Psoas muscle (tissue), 8 donors: ENCODE results near the gene PHF10. TPM values are rescaled to one million over a fixed set of nuclear protein-coding genes. Genes with fewer than 3 reads are reported as not detected.

ENCODE experiments used
- ATAC-seq, 4 donors: fragments of 200-7000 bp; cut with Tn5 transposase; one replicate each; pipeline ENCODE4 v1.9.1; 2020; ENCODE audit warnings: moderate library complexity in 3 of 4, mild to moderate bottlenecking in 2 of 4
- DNase-seq, 2 donors: peaks; one replicate each; pipeline ENCODE4 v3.0.0-alpha.2; 2020
- H3K27ac ChIP-seq: fragments of 200-600 bp; one replicate; pipeline ENCODE4 v1.8.0; 2022
- H3K27me3 ChIP-seq, 3 donors: fragments of 200-600 bp in 1 of 3; one replicate each; pipeline versions ENCODE4 v1.6.1 to v1.8.0; 2013 to 2022; ENCODE audit warnings: low read length in 2 of 3, mild to moderate bottlenecking in 2 of 3, moderate library complexity in 1 of 3; ENCODE audit not compliant: insufficient read depth in 3 of 3
- H3K36me3 ChIP-seq, 2 donors: fragments of 200-600 bp in 1 of 2; one replicate each; pipeline versions ENCODE4 v1.6.1 to v1.8.0; 2013 to 2022; ENCODE audit warnings: low read depth in 1 of 2, mild to moderate bottlenecking in 1 of 2, moderate library complexity in 1 of 2; ENCODE audit not compliant: insufficient read depth in 1 of 2
- H3K4me1 ChIP-seq: fragments of 200-600 bp; one replicate; pipeline ENCODE4 v1.8.0; 2022
- H3K4me3 ChIP-seq: fragments of 200-600 bp; one replicate; pipeline ENCODE4 v1.8.0; 2022; ENCODE audit warnings: mild to moderate bottlenecking
- H3K9me3 ChIP-seq: fragments of 200-600 bp; one replicate; pipeline ENCODE4 v1.8.0; 2022
- CTCF ChIP-seq: fragments of 200-600 bp; IDR thresholded peaks from one replicate; pipeline ENCODE4 v1.8.0; 2022; ENCODE audit warnings: antibody characterized with exemption
- WGBS, 3 donors: extraction: QIAGEN DNeasy Blood & Tissue Kit; methylation state at CpG; one replicate each; pipeline versions ENCODE4 v1.1.6 to v1.1.7; 2013; 5-methylcytosine and 5-hydroxymethylcytosine counted together
- intact Hi-C, 2 donors: fragments of 100-400 bp; cut with DNase I; formaldehyde crosslinking; loops; one replicate each; pipeline versions ENCODE4 v1.11.0 to v1.14.2; 2022
- polyA plus RNA-seq, 3 donors: library from polyadenylated mRNA; stranded (reverse); fragments of 200-250 nt; gene quantifications; one replicate each; pipeline ENCODE4 v1.2.3, GENCODE V29; 2013
- total RNA-seq, 4 donors: library from RNA; stranded (reverse); fragmentation: NEBNext Ultra II Directional in 2 of 4; extraction: Animal tissue kit (Norgen Biotek cat#: 25700) in 2 of 4; gene quantifications; one replicate each; pipeline versions ENCODE4 v1.2.1 to v1.2.4, GENCODE V29; 2021 to 2023
- donor health status: healthy with polysubstance abuse.
- donor health status: DM: no; HTN: no; CAD: no; lungs with moderate emphysema.
- donor health status: Bipolar disorder and iron deficiency.
- donor health status: healthy.
- donor health status: DM: yes; HTN: yes; CAD: no.
- donor health status: DM: no; HTN: no; CAD: no.
- donor health status: DM: no; HTN: no; CAD: no.
- donor health status: DM: yes; HTN: yes; CAD: no.

PHF10 gene
- total and polyA plus RNA-seq, 7 donors, result 20.2 to 66.6 (median 49.3) TPM

DNA sequence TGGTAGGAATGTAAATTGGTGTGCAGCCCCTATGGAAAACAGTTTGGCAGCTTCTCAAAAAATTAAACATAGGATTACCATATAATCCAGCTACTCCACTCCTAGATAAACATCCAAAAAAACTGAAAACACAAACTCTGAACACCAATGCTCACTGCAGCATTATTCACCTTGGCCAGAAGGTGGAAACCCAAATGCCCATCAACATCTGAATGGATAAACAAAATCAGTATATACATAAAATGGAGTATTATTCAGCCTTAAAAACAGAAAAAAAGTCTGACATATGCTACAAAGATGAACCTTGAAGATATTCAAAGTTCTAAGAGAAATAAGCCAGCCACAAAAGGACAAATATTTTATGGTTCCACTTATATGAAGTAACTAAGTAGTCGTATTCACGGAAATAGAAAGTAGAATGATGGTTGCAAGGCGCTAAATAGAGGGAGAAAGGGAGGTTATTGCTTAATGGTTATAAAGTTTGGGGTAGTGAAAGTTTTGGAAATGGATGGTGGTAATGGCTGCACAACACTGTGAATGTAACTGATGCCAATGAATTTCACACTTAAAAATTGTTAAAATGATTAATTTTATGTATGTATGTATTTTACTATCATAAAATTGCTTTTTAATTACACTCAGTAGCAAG lies 4.0 kb downstream of the PHF10 start:
- peaks cover 31% of the 10 kb centered on the region for H3K4me1 ChIP-seq
- no peak overlapping the region for H3K4me3 ChIP-seq
- peak; percentile 6 for TF ChIP-seq CTCF
- H3K27ac ChIP-seq, result no peak overlapping the region
- no peaks in the 10 kb centered on the region for H3K9me3 ChIP-seq
- no peak for DNase-seq
- ATAC-seq, result no peak
- H3K36me3 ChIP-seq, result peaks cover 0 to 30% of the 10 kb centered on the region in 2 donors
- no peaks in the 10 kb centered on the region for H3K27me3 ChIP-seq
- intact Hi-C loops, result loop anchor here in 1 of 2 donors (10.0 kb wide), 1 partner anchor 834 kb away; the partner anchor contains the start of genes PSMB1 and TBP
- WGBS, 3 donors, result 86 to 97% (median 92%) methylated on average over 3 of the region's 3 CpGs

GRCh38 chr6:169719117-169719516 lies 5.2 kb downstream of the PHF10 start:
- Histone ChIP-seq H3K27me3 (no peaks in the 10 kb centered on the region), H3K4me1 (peaks cover 31% of the 10 kb centered on the region), H3K4me3 (no peak overlapping the region), H3K36me3 (peaks cover 0 to 42% of the 10 kb centered on the region in 2 donors), H3K9me3 (no peaks in the 10 kb centered on the region), H3K27ac (no peak overlapping the region)
- no peak for TF ChIP-seq CTCF
- DNase-seq, result no peak
- intact Hi-C loops, result no loop called here
- ATAC-seq, result no peak
- WGBS, 3 donors, result 84 to 89% (median 86%) methylated on average over 4 of the region's 4 CpGs

GRCh38 chr6:169714595-169714994 lies 9.7 kb downstream of the PHF10 start:
- Histone ChIP-seq H3K27me3 (no peaks in the 10 kb centered on the region), H3K27ac (no peak overlapping the region), H3K9me3 (no peaks in the 10 kb centered on the region), H3K4me1 (peaks cover 6% of the 10 kb centered on the region), H3K36me3 (peaks cover 3 to 87% of the 10 kb centered on the region in 2 donors), H3K4me3 (no peak overlapping the region)
- no peak for DNase-seq
- TF ChIP-seq CTCF, result no peak
- 94 to 95% (median 94%) methylated on average over 9 of the region's 9 CpGs for WGBS, 3 donors
- no peak for ATAC-seq
- intact Hi-C loops, result no loop called here

DNA sequence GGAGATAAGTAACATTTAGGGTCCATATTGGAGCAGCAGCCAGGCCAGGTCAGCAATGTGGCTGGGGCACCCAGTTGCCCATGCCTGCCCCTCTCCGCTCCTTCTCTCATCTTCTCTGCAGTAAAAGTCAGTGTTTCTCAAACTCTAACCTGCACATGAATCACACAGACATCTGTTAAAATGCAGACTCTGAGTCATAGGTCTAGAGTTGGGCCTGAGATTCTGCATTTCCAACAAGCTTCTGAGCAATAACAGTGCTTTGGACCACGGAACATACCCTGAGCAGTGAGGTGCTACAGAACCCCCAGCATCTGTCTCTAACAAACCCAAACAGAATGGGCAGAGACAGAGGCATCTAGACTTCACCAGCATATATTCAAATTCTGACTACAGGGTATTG lies 10.1 kb downstream of the PHF10 start:
- Histone ChIP-seq H3K27me3 (no peaks in the 10 kb centered on the region), H3K27ac (no peak overlapping the region), H3K9me3 (no peaks in the 10 kb centered on the region), H3K36me3 (peaks cover 3 to 91% of the 10 kb centered on the region in 2 donors), H3K4me3 (no peak overlapping the region), H3K4me1 (peaks cover 2% of the 10 kb centered on the region)
- no peak for ATAC-seq
- no peak for TF ChIP-seq CTCF
- intact Hi-C loops, result no loop called here
- DNase-seq, result no peak
- 96 to 100% (median 97%) methylated on average over 2 of the region's 2 CpGs for WGBS, 3 donors

DNA sequence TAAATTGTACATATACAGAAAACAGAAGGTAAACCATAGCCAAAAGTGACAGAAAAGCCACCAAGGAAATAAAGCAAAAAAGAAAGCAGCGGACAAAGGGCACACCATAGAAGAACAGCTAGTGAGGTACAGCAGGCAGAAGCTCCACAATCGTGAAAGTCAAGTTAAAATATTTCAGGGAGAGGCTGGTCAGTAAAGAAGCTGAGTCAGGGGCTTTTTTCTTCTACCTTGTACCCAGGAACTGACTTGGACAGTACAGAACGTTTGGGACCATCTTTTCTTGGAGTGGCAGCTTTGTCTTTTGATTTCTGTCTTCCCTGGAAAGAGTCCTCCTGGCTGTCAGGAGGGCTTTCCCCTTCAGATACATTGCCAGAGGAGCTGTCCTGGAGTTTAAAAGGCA lies 14.3 kb downstream of the PHF10 start:
- H3K36me3 ChIP-seq, result peaks cover 3 to 95% of the 10 kb centered on the region in 2 donors
- peaks cover 4% of the 10 kb centered on the region for H3K4me1 ChIP-seq
- DNase-seq, result no peak
- H3K27me3 ChIP-seq, result no peaks in the 10 kb centered on the region
- H3K27ac ChIP-seq, result no peak overlapping the region
- TF ChIP-seq CTCF, result no peak
- no peak for ATAC-seq
- 75 to 87% (median 84%) methylated on average over 3 of the region's 3 CpGs for WGBS, 3 donors
- H3K9me3 ChIP-seq, result no peaks in the 10 kb centered on the region
- H3K4me3 ChIP-seq, result no peak overlapping the region
- intact Hi-C loops, result no loop called here
